Suppressor macrophage (primary cell): ENCODE measurements around the gene TRNT1.
A peak's percentile ranks its signal among the peaks of the same experiment; 100 is the strongest.

Source experiments
- DNase-seq, 4 experiments: peaks; one replicate each; pipeline ENCODE4 v3.0.0-alpha.2; 2020 to 2022
- total RNA-seq, 17 experiments: gene quantifications; one replicate each; lab custom pipeline; 2026; ENCODE audit warnings: mixed read lengths in 6 of 17, inconsistent platforms in 3 of 17; lab: John Stamatoyannopoulos, UW

TRNT1 gene
- total RNA-seq, result 14.7 to 42.9 (median 29.4) reads per million in 17 experiments

DNA sequence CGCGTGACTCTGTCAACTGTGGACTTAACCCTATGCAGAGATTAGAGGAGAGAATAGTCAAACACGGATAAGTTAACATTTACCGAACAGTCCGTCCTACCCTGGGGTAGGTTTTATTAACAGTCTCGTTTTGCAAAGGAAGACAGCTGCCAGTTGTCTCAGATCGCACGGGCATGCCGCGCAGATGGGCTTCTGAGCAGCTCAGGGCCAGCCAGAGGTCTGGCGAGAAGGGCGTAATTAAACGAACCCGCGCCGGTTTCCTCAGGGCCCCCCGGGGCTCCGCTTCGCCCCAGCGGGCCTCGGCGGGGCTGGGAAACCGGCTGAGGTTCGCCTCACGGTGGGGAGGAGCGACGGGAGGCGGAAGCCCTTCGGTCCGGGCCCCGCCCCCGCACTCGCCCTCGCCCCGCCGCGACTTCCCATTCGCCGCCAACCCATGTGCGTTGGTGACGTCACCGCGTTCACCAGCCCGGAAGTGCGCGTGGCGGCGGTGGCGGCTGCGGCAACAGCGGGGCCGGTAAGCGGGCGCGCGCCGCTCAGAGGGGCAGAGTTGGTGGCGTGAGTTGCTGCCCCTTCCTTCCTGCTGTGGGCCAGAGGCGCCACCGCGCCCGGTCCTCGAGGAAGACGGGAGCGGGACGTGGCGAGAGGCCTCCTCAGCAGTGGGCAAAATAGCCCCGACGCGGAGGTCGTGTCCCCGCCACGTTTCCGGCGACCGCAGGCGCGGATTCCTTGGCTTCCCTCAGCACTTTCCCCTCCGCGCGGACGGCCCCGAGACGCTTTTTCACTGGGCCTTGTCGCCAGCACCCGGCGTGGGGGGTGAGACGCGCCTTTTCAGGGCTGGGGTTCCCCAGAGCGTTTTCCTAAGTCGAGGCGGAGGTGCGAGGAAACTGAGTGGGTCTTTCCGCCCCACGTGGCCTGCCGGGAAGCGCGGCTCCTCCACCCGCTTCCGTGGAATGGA lies at the start of gene TRNT1:
TSS of gene TRNT1 (plus strand) at position 464 of the 955 bp plus-strand sequence. CDS start 2,101 bp downstream, outside the sequence.
- peak; percentile 98 to 99 (median 98) for DNase-seq

DNA sequence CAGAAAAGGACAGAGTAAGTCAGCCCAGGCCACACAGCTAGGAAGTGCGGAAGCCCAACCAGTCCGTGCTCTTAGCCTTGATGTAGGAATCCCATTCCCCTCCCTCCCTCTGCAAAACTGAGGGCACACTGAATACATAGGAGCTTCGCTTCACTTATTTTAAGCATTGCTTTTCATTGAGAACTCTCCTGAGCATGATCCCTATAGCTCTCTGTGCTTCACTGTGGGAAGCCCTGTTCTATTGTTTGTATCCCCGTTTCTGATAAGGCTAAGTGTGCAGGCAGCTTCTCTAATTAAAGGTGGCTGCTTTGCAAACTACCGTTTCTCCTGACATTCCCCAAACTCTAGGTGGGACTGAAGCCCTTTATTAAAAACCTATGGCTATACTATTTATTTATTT lies 46.4 kb upstream of the TRNT1 start:
- DNase-seq, result no peak

DNA sequence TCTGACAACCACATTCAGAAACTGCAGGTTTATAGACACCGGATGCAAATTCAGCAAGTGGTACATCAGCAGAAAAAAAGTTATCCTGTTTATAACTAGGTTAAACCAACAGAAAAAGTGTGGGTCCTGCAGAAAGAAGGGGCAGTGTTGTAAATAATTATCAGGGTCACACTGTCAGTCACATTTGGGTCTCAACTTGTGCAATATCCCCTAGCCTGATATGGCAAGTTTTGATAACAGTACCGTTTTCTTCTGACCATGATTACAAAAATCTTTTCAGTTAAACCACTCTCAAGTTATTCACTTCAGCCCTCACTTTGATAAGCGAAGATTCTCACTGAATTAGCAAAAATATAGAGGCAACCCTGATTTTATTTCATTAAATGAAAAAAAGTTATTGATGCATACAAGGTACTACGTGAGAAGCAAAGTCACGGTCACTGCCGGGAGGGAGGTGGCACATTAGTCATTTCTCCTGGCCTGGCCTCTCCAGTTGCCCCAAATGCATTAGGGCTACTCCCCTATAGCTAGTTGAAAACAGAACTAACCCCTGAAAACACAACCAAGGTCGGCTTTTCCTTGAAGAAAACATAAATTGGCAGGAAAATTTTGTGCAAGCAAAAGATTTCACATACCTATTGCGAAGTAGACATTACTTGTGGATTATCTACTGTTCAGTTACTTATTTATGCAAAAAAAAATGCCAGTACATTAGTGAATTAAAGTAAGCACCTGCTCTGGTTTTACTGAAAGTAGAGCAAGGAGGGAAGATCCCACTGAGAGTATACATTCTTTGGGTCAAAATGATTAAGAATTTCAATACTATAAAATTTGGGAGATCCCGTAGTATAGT lies 45.1 kb upstream of the TRNT1 start:
- DNase-seq, result no peak

DNA sequence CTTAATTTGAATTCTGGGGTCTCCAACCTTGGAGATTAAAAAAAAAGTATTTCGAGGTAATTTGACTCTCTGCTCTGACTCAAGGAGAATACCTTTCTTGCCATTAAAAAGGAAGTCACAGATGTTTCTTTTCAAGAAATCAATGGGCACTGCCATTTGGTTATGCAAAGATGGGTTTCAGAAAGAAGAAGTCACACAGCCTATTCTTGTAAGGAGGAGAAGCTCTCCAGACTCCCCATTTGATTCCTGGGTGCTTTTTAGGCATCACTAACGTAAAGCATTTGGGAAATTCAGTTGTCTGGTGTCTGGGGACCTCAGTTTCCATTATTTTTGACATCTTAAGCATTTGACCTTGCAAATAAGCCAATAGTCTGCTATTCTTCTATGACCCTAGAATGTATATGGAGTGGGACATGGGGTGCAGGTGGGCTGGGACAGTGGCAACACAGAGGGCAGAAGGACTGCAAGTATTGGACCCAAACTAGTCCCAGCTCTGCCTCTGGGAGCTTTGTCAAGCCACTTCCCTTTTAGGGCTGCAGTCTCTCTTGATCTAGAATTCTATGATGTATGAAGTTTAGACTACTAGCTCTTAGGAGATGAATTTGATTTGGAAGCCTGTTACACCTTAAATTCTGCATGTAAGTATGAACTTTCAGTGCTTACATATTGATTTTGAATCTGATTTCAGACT lies 44.4 kb upstream of the TRNT1 start:
- no peak for DNase-seq

DNA sequence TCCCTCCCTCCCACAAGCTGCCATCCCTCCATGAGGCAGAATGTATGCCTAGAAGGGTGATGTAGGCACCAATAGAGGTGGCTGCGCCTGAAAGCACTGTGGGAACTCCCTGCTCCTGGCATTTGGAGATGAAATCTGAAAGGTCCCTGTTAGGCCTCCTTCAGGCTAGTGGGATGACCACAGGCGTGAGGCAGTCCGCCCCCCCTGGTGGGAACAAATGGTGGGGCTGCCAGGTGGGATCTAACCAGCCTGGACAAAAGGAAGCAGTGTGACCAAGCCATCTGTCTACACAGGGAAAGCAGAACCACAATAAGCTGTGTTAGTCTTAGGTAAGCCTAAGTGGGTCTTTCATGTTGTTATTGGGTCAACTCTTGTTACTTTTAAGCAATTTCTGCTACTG lies 41.9 kb upstream of the TRNT1 start:
- no peak for DNase-seq

DNA sequence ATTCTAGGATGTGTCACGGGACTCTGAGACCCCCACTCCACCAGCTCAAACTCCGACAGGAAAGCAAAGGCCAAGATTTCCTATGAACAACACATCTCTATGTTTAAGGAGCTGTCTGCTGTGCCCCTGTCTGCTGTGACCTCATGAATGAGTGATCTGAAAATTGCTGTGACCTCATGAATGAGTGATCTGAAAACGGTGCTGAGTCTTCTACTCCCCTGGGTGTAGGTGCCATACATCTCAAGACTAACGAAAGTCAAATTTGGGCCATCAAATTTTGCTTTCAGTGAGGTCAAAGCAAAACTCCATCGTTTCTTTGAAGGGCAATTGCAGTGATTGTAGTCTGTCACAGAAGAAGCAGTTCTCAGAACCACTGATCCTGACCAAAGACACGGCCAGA lies 41.0 kb upstream of the TRNT1 start:
- DNase-seq, result no peak

DNA sequence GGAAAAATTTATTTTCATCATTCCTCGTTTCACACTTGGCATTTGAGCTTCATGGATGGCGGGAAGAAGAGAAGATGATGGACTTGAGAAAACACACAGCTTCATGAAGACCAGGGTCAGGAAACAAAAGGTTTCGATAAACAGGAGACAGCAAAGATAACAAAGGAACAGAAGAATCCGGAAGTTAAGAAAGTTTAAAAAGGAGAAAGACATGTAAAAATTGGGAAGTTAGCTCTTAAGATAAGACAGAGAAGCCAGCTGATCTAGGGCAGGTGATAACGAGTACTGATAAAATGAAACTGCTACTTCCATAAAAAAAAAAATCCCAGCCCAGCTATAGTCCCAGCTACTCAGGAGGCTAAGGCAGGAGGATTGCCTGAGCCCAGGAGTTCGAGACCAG lies 40.5 kb upstream of the TRNT1 start:
- no peak for DNase-seq

DNA sequence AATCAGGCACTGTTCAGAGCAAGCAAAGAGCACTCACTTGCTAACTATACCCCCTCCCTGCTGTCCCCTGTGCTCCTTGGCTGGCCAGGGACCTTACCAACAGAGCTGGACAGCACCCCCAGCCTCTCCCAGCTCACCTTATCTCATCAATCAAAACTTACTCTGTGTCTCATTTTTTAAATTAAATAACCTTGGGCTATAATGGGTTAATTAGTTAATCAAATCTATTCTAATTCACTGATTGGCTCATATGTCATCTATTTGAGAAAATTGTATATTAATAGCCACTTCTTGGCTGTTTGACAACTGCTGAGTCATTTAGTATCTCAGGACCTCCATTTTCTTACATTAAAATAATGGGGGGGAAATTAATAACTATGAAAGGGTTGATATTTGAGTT lies 39.5 kb upstream of the TRNT1 start:
- DNase-seq, result no peak

DNA sequence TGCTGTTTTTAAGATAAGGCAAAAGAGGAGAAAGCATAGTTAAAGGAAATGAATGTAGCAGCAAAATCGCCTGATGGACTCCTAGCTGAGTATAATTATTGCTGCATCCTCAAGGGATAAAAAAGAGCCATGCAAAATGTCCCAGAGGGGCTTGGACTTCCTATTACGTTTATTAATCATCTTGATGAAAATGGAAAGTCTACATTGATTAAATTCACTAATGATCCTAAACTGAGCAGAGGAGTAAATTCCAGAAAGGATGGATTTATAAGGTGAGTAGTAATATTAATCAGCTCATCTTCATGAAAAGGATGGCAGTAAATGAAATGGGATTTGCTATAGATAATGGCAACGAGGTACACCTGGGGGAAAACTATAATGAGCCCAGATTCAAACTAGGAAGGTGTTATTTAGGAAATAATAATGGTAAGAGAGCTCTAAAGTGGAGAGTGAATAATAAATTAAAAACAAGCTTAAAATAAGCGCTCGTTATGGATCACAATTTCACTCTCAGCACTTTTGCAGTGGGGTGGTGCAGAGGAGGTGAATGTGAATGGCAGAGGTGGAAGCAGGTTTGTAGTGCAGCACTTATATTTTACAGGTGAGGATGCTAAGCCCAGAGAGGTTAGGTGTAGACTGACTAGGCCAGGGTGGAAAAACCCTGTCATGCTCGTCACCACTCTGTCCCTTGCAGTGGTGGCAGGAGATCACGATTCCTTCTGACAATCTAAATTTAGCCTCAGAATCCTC lies 38.8 kb upstream of the TRNT1 start:
- DNase-seq, result no peak

DNA sequence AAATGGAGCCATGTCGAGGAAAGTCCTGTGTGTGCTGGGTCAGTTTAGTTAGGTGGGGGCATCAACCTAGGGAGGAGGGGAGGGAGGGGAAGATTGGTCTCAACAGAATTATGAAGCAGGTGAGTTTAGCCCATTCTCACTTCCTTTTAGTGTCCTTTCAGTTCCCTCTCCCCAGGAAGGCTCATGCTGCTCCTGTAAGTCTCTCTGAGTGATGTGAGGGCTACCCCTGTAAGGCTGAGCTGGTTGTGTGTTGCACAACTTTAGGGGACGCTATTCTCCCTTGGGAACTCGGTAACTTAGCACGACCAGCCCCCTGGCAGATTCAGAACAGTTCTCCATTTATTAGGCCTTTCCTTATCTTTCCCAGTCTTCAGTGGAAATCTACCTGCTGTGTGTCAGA lies 37.7 kb upstream of the TRNT1 start:
- DNase-seq, result no peak

DNA sequence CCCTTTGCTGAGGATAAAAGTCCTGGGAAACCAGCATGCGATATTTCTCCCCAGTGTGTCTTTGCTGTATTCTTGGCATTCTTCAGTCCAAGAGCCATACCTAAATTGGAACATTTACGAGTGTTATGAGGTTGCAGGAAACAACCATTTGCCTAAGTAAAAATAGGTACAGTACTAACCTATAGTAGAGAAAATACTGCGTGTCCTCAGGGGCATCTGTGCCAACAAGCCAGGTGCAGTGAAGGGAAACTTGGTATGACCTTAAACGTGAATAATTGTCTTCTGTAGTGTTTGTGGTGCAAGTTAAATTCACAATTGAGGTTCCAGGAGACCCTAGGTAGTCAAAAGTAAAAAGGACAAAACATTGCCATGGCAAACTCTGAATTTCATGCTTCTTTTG lies 28.8 kb upstream of the TRNT1 start:
- no peak for DNase-seq

DNA sequence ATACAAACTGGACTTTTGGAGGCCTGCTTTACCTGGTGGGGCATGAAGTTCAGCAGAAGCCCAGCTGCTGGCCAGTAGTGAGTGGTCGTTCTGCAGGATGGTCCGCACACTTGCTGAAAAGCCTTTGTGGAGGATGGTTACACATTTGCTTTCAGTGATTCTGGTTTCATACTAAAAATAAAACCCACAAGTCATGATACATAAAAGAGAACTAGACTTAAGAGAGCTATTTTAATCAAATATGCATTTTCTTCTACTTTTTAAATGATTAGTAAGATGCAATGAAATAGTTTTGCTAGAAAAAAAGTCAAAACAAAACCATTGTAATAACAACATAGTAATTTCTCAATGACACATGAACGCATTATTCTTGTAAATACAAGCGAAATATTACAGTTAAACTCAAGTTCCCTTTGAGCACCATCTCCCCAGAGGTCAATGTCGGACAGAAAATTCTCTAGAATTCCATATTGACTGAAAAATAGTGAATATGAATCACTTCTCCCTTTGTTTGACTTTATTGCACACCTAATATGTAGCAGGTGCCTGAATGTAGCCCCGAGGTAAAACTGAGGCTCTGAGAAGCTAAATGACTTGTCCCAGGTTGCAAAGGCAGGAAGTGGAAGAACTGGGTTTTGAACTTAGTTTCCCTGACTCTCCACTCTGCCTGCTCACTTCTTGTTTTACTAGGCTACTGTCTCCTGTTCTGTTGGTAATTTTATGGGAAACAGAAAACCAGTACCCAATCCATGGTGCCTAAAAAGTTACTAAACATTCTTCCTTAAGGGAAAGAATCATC lies 24.9 kb upstream of the TRNT1 start:
- DNase-seq, result no peak

DNA sequence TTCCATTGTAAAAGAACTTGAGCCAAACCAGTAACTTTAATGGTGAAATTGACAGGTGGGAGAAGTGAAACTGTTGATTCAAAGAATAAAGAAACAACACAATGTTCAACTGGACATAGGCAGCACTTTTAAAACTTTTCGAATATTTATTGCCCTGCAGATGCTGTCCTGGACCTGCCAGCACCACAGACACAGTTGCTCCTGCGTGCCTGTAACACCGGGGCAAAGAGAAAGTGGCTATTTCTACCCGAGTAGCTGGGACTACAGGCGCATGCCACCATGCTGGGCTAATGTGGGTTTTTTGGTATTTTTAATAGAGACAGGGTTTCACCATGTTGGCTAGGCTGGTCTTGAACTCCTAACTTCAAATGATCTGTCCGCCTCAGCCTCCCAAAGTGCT lies 24.0 kb upstream of the TRNT1 start:
- DNase-seq, result no peak

DNA sequence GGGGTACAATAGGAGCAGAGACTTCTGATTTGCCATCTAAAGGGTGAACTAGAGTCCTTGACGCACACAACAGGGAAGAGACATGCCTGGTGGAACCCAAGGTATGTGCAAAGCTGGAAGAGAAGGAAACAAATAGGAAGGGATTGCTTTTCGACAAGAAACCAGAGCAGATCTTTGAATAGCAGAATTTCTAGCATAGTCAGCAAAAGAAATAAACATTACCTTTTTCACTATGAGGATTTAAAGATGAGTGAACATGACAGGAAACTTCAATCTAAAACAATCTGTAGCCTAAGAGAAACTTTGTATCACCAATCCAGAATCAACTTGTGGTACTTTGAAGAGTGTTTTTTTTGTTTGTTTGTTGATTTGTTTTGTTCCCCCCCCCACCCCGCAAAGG lies 21.5 kb upstream of the TRNT1 start:
- DNase-seq, result no peak

DNA sequence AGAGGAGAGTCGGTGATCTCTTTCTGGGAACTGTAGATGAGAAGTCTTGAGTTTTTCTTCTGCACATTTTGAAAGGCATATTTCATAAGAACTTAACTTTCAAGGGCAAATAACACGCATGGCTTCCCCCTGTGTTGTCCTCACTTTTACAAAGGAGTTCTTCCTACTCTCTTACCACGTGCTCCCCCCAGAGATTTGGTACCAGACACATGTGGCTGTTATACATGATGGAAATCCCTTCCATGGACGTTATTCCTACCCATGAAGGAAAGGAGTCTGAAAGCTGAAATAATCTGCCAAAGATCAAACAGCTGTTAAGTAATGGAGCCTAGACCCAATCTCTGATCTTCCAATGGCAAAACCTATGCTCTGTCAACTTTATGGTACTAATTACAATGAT lies 20.9 kb upstream of the TRNT1 start:
- DNase-seq, result no peak

DNA sequence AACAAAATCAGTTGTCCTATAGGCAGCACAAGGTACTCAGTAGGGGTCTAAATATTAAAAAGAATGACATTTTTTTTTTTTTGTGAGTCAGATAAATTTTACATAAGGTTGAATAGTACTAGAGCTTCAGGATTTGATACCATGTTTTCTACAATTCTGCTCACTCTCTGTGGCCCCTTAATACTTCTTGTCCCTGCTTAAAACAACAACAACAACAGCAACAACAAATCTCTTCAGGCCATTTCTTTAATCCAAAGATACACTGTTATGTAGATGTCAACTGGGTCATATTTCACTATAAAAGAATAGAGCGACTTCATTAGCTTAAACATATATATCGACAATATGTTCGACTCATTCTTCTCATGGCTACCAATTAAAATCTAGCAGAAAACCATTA lies 19.6 kb upstream of the TRNT1 start:
- no peak for DNase-seq

DNA sequence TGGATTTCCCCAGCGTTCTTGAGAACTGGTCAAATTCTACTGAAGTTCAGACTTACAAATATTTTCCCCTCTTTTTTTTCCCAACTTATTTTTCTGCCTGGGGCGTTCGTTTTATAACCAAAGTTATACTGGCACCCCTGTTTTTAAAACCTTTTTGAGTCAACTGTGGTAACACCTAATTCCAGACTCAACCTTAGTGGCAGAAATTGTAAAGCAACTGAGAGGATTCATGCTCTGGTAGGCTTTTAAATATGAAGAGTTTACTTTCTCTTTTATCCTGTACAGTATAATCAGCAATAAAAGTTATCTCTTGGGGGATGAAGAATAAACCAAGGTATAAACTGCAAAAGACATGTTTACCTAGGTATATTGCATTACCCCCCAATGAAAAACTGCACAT lies 18.9 kb upstream of the TRNT1 start:
- no peak for DNase-seq

DNA sequence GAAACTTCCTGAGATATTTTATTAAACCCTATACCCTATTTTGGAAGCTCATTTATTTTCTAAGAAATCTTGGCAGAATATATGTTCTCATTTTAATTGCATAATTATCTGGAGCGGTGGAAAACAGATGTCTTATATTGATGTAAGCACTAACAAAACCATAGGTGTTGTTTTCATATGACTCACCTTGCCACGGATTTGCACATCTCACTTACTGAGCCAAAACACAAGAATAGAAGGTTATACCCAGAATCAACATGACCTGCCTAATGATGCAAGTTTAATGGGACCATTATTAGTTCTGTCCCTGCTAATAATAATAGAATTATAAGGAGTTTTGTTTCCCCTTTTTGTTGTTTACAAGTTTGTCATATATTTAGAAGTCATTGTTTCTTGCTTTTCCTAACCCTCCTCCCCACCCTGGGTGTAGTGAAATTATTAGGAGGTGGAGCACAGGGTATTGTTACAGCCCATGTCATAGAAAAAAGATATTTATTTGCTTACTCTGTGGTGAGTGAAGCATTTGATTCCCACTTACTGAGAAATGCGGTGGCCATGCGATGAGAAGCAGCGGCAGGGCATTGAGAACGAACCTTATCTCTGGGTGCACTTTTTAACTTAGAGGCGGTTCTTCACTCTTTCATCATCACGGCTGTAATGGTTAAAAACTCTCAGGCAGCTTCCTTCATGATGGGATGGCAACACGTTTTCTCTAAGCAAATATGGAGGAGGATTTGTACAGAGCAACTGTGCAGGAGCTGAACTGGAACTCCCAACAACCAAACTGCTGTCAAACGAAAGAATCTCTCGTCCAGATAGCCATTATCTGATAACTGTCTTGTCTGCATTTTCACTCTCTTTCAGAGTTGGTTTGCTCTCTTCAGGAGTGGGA lies 17.1 kb upstream of the TRNT1 start:
- DNase-seq, result no peak

DNA sequence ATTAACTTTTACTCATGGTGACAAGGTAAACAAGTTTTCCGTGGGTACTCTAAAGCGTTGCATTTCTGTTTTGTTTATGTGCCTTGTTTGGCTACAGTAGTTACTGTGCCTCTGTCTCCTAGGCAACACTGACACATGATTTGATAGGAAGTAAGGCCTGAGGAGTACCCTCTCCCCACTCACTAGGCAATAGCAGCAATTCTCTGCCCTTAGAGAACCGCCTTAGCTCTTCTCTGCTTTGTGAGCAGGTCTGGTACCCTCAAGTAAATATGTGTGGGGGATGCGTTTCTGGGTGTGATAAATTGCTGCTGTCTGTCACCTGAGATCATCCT lies 16.5 kb upstream of the TRNT1 start, which contains the start of gene IL5RA:
TSS of gene IL5RA (minus strand) at position 76 of the 332 bp plus-strand sequence. CDS start 5,390 bp downstream, outside the sequence.
- peak in 1 of 4 experiments; percentile 15 for DNase-seq

DNA sequence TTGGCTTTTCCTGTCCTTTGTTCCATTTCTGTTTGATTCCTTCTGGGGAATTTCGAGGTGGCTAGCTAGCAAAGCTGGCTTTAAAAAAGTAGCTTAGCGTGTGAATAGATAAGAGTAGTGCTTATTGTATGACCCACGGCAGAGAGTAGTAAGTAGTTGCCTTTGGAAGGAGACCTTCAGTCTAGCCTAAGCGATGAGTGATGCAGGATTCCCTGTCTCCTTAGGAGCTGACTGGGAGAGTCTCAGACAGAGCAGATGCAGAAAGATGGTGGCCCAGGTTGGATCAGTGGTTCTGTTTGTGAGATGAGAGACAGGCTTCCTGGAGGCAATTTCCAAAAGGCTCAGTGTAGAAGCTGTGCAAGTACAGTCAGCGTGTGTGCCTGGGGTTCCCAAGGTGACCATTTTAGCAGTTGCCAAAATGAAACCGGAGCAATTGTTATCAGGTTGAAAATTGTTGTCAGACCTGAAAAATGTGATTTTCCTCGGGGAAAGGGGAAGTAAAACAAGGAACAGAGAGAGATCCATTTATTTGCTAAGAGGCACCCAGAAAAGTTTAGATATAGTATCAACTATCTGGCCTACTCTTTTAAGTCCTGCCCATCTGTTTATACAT lies 15.9 kb upstream of the TRNT1 start:
- no peak for DNase-seq
